Breast epithelium (tissue), 4 donors: ENCODE measurements around the gene DNAJC27. TPM values are rescaled to one million over a fixed set of nuclear protein-coding genes. Genes with fewer than 3 reads are reported as not detected.

ENCODE experiments used
- DNase-seq, 2 donors: peaks; one replicate each; pipeline ENCODE4 v3.0.0-alpha.2; 2019; ENCODE audit warnings: low spot score in 2 of 2
- H3K27ac ChIP-seq, 2 donors: fragments of 200-600 bp; sonication (generic) in 1 of 2; one replicate each; pipeline ENCODE4 v1.5.1; 2016 to 2019; ENCODE audit warnings: mild to moderate bottlenecking in 1 of 2
- H3K27me3 ChIP-seq, 2 donors: fragments of 200-600 bp; sonication (generic) in 1 of 2; one replicate each; pipeline versions ENCODE4 v1.5.1 to v1.6.0; 2017 to 2019; ENCODE audit warnings: control low read depth in 1 of 2, mild to moderate bottlenecking in 1 of 2
- H3K36me3 ChIP-seq: fragments of 200-600 bp; one replicate; pipeline ENCODE4 v1.5.1; 2019
- H3K4me1 ChIP-seq, 2 donors: fragments of 200-600 bp; sonication (generic); one replicate each; pipeline ENCODE4 v1.5.1; 2016 to 2019; ENCODE audit warnings: control low read depth in 1 of 2
- H3K4me3 ChIP-seq, 3 donors: fragments of 200-600 bp; sonication (generic); 1 replicate in 2 of 3; 2 replicates in 1 of 3; pipeline ENCODE4 v1.5.1; 2016 to 2019; ENCODE audit warnings: mild to moderate bottlenecking in 3 of 3, moderate library complexity in 2 of 3
- H3K9me3 ChIP-seq, 2 donors: fragments of 200-600 bp; sonication (generic) in 1 of 2; one replicate each; pipeline ENCODE4 v1.5.1; 2016 to 2019; ENCODE audit warnings: control low read depth in 1 of 2
- CTCF ChIP-seq, 3 donors: fragments of 450-650 bp; IDR thresholded peaks; one replicate each; pipeline ENCODE4 v1.5.1; 2016 to 2017; ENCODE audit warnings: antibody characterized with exemption in 3 of 3, mild to moderate bottlenecking in 3 of 3, moderate library complexity in 3 of 3
- POLR2A ChIP-seq: fragments of 450-650 bp; IDR thresholded peaks from one replicate; pipeline ENCODE4 v1.6.1; 2016; ENCODE audit warnings: antibody characterized with exemption, mild to moderate bottlenecking, moderate library complexity
- POLR2AphosphoS5 ChIP-seq, 3 donors: sonication (generic); formaldehyde crosslinking; IDR thresholded peaks; one replicate each; pipeline ENCODE4 v1.6.1; 2017; ENCODE audit warnings: antibody characterized with exemption in 3 of 3
- intact Hi-C: fragments of 100-400 bp; cut with DNase I; formaldehyde crosslinking; loops from one replicate; pipeline ENCODE4 v1.15.1; 2023; ENCODE audit warnings: low total_unique reads
- total RNA-seq, 3 donors: library from RNA; depleted of rRNA; stranded (reverse); fragments of >200 nt; gene quantifications; one replicate each; pipeline ENCODE4 v1.1.0, GENCODE V29; 2016

DNAJC27 gene
- total RNA-seq, 3 donors from 2014 or later = 5.1 to 12.6 (median 10.8) TPM

DNA sequence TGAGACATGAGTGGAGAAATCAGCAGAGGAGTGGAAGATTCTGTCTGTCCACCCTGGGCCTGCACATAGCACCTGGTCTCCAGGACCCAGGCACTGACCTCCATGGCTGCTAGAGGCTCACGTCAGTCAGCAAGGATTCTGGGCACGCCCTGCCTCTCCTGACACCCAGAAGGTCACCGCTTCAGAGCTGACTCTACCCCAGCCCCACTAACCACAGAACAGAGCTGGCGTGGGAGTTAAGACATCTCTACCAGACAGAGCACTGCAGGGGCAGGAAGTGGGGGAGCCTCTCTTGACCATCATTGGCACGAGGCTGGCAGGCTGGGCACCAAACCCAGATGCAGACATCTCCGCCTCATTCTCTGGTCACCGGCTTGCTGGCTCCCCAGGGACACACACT, 54.7 kb downstream of the DNAJC27 start:
- no peaks in the 10 kb centered on the region for H3K9me3 ChIP-seq
- H3K36me3 ChIP-seq = no peaks in the 10 kb centered on the region
- peak in 1 of 2 donors; percentile 31 for DNase-seq
- TF ChIP-seq POLR2AphosphoS5 (IDR thresholded peaks at IDR 0.05) = no peak
- TF ChIP-seq POLR2A = no peak
- TF ChIP-seq CTCF (IDR thresholded peaks at IDR 0.05) = no peak
- no peaks in the 10 kb centered on the region for H3K27me3 ChIP-seq
- H3K4me1 ChIP-seq = peaks cover 0 to 9% of the 10 kb centered on the region in 2 donors
- H3K4me3 ChIP-seq = peak overlapping the region; percentile 60 to 96 (median 70)
- H3K27ac ChIP-seq = peak overlapping the region in 1 of 2 donors; percentile 88
- intact Hi-C loops = no loop called here

DNA sequence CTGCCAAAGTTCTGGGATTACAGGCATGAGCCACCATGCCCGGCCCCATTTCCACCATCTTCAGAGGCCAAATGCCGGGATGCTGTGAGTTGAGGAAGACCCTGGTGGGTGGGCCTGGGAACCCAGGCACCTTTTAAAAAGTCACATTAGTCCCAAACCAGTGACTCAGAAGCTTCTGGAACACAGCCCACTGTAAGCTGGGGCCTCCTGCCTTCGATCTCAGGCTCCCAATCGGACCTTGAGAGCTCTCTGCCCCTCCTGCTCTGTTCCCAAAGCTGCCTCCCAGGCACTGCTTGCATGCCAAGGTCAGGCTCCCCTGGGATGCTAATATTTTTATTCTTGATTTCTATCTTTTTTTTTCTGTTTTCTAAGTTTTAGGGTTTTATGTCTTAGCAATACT, 56.0 kb downstream of the DNAJC27 start:
- no peaks in the 10 kb centered on the region for H3K36me3 ChIP-seq
- H3K4me1 ChIP-seq = peaks cover 0 to 9% of the 10 kb centered on the region in 2 donors
- no peaks in the 10 kb centered on the region for H3K27me3 ChIP-seq
- H3K9me3 ChIP-seq = no peaks in the 10 kb centered on the region
- peak overlapping the region in 2 of 3 donors; percentile 70 to 96 for H3K4me3 ChIP-seq
- TF ChIP-seq CTCF (IDR thresholded peaks at IDR 0.05) = no peak
- no peak for TF ChIP-seq POLR2A
- no peak for TF ChIP-seq POLR2AphosphoS5 (IDR thresholded peaks at IDR 0.05)
- peak overlapping the region in 1 of 2 donors; percentile 48 for H3K27ac ChIP-seq
- intact Hi-C loops = no loop called here
- peak in 1 of 2 donors; percentile 48 for DNase-seq

DNA sequence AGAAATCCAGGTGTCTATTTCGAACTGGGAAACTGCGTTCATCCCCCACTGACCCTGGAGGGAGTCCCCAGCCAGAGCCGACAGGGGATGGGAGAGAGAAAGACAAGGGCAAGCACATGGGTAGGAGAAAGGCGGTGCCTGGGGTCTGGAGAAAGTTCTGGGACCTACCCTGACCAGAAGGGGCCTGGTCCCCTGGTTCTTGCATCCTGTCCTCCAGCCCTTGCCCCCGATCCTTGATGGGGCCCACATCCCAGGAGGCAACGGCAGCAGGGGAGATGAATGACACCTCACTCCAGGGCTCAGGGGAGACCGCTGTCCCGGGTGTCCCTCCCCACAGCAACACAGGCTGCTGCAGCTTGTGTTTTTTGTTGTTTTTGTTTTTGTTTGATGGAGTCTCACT, 56.6 kb downstream of the DNAJC27 start:
- DNase-seq = peak in 1 of 2 donors; percentile 14
- Histone ChIP-seq H3K9me3 (no peaks in the 10 kb centered on the region), H3K4me3 (peak overlapping the region in 2 of 3 donors; percentile 70 to 96), H3K36me3 (no peaks in the 10 kb centered on the region), H3K27me3 (no peaks in the 10 kb centered on the region), H3K4me1 (peaks cover 0 to 9% of the 10 kb centered on the region in 2 donors), H3K27ac (no peak overlapping the region)
- intact Hi-C loops = no loop called here
- no peak for TF ChIP-seq CTCF (IDR thresholded peaks at IDR 0.05)
- no peak for TF ChIP-seq POLR2A
- no peak for TF ChIP-seq POLR2AphosphoS5 (IDR thresholded peaks at IDR 0.05)

GRCh38 chr2:24914713-24915112, 57.0 kb downstream of the DNAJC27 start:
- Histone ChIP-seq H3K27me3 (no peaks in the 10 kb centered on the region), H3K27ac (no peak overlapping the region), H3K4me3 (peak overlapping the region in 1 of 3 donors; percentile 12), H3K4me1 (peaks cover 0 to 9% of the 10 kb centered on the region in 2 donors), H3K9me3 (no peaks in the 10 kb centered on the region), H3K36me3 (no peaks in the 10 kb centered on the region)
- intact Hi-C loops = no loop called here
- DNase-seq = peak in 1 of 2 donors; percentile 19
- TF ChIP-seq POLR2A = no peak
- TF ChIP-seq CTCF (IDR thresholded peaks at IDR 0.05) = no peak
- TF ChIP-seq POLR2AphosphoS5 (IDR thresholded peaks at IDR 0.05) = no peak

DNA sequence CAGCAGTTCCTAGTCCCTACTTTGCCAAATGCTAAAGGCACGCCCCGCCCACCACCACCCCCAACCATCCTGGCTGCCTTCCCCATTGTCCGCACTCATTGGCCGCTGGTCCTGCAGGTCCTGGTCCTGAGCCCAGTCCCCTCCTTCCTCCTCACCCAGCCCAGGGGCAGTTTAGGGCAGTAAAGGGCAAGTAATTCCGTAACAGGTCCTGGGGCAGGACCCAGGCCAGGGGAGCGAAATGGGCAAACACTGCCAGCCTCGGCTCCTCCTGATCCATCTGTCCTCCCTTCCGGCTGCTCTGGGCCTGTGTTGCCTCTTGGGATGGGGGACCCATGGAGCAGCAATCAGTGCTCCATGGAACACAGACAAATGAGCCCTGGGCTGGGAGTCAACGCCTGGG, 57.8 kb downstream of the DNAJC27 start:
- no peaks in the 10 kb centered on the region for H3K27me3 ChIP-seq
- TF ChIP-seq POLR2A (no peak), CTCF (IDR thresholded peaks at IDR 0.05) (no peak), POLR2AphosphoS5 (IDR thresholded peaks at IDR 0.05) (no peak)
- no peaks in the 10 kb centered on the region for H3K9me3 ChIP-seq
- DNase-seq = peak in 1 of 2 donors; percentile 38
- peak overlapping the region in 1 of 2 donors; percentile 68 for H3K27ac ChIP-seq
- intact Hi-C loops = no loop called here
- H3K4me1 ChIP-seq = peaks cover 0 to 9% of the 10 kb centered on the region in 2 donors
- H3K4me3 ChIP-seq = peak overlapping the region in 1 of 3 donors; percentile 49
- no peaks in the 10 kb centered on the region for H3K36me3 ChIP-seq
